HL-60/S4 treated with retinoic acid at 250 ng/mL for 4 days and 3 days (cell line): ENCODE results near the gene NKAIN1.

ENCODE experiments used
- in situ Hi-C: fragments of 300-500 bp; cut with MboI; formaldehyde crosslinking; loops from 2 replicates; pipeline ENCODE4 v1.7.0; 2022; ENCODE audit warnings: low sequenced_read_pairs

Gene NKAIN1

GRCh38 chr1:31234123-31234708 is 5.5 kb downstream of the NKAIN1 start:
- in situ Hi-C loops: no loop called here

- in situ Hi-C loops: no loop called here
Measured at GRCh38 chr1:31232689-31233088, 7.0 kb downstream of the NKAIN1 start.

- in situ Hi-C loops: no loop called here
Measured at GRCh38 chr1:31231802-31232201, 7.9 kb downstream of the NKAIN1 start.

- in situ Hi-C loops: no loop called here
Measured at GRCh38 chr1:31230378-31230777, 9.3 kb downstream of the NKAIN1 start.

- in situ Hi-C loops: no loop called here
Measured at GRCh38 chr1:31228986-31229385, 10.7 kb downstream of the NKAIN1 start.

- in situ Hi-C loops: no loop called here
Measured at GRCh38 chr1:31227891-31228568, 11.7 kb downstream of the NKAIN1 start.

- in situ Hi-C loops: no loop called here
Measured at GRCh38 chr1:31224068-31224467, 15.6 kb downstream of the NKAIN1 start.

GRCh38 chr1:31222176-31222575 is 17.5 kb downstream of the NKAIN1 start:
- in situ Hi-C loops: no loop called here

- in situ Hi-C loops: no loop called here
Measured at GRCh38 chr1:31221072-31221471, 18.6 kb downstream of the NKAIN1 start.

GRCh38 chr1:31219489-31219888 is 20.2 kb downstream of the NKAIN1 start:
- in situ Hi-C loops: no loop called here

- in situ Hi-C loops: no loop called here
Measured at GRCh38 chr1:31218705-31219104, 21.0 kb downstream of the NKAIN1 start.

GRCh38 chr1:31216016-31216415 is 23.7 kb downstream of the NKAIN1 start:
- in situ Hi-C loops: no loop called here

GRCh38 chr1:31215065-31215570 is 24.6 kb downstream of the NKAIN1 start:
- in situ Hi-C loops: no loop called here

GRCh38 chr1:31214316-31215064 is 25.2 kb downstream of the NKAIN1 start:
- in situ Hi-C loops: no loop called here

GRCh38 chr1:31208361-31208945 is 31.2 kb downstream of the NKAIN1 start:
- in situ Hi-C loops: no loop called here

GRCh38 chr1:31207569-31207968 is 32.1 kb downstream of the NKAIN1 start:
- in situ Hi-C loops: no loop called here

- in situ Hi-C loops: no loop called here
Measured at GRCh38 chr1:31207046-31207445, 32.6 kb downstream of the NKAIN1 start.

- in situ Hi-C loops: no loop called here
Measured at GRCh38 chr1:31203215-31203614, 36.5 kb downstream of the NKAIN1 start.

- in situ Hi-C loops: no loop called here
Measured at GRCh38 chr1:31201931-31202360, 37.7 kb downstream of the NKAIN1 start.

GRCh38 chr1:31199949-31200348 is 39.7 kb downstream of the NKAIN1 start:
- in situ Hi-C loops: no loop called here

GRCh38 chr1:31199236-31199790 is 40.4 kb downstream of the NKAIN1 start:
- in situ Hi-C loops: no loop called here
